ENCODE measurements around the gene CNTNAP2.

DNA sequence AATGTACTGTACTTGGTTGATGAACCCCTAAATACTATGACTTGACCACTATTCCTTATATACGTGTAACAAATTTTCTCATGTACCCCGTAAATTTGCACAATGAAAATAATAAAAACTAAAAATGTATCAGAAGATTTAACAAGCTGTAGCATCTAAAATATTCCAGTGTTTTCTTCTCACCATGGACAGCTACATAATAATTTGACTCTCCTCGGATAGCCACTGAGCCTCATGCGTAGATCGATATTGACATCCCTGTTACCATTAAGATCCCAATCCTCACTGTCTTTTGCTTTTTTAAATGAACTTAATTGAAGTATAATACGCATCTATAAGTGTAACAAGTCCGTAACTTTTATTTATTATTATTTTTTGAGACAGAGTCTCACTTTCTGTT is 2294.3 kb downstream of the CNTNAP2 start:
- TF ChIP-seq ZNF274 (IDR thresholded peaks at IDR 0.05; ENCODE audit: low read depth, low read length) (no peak), YY1 (IDR thresholded peaks at IDR 0.05; ENCODE audit: insufficient read depth, insufficient read length) (no peak)
